Measurements from ENCODE around the gene COL8A1.

Gene COL8A1

GRCh38 chr3:99669879-99670555 lies 31.6 kb downstream of the COL8A1 start:
- Mint-ChIP-seq H3K36me3 (no peaks in the 10 kb centered on the region), H3K4me1 (no peaks in the 10 kb centered on the region), H3K27me3 (peaks cover 3 to 5% of the 10 kb centered on the region in 2 donors), H3K4me3 (no peak overlapping the region), H3K27ac (no peak overlapping the region), H3K9me3 (peaks cover 0 to 2% of the 10 kb centered on the region in 2 donors)
- DNase-seq (no peak), ATAC-seq (replicated peaks) (no peak)

- Mint-ChIP-seq H3K27me3 (peaks cover 0 to 5% of the 10 kb centered on the region in 2 donors), H3K27ac (no peak overlapping the region), H3K4me3 (no peak overlapping the region), H3K4me1 (no peaks in the 10 kb centered on the region), H3K36me3 (no peaks in the 10 kb centered on the region), H3K9me3 (peaks cover 0 to 2% of the 10 kb centered on the region in 2 donors)
- ATAC-seq (replicated peaks) (no peak), DNase-seq (no peak)
Observed at GRCh38 chr3:99670556-99670950, 32.2 kb downstream of the COL8A1 start.

- no peak overlapping the region for H3K4me3 Mint-ChIP-seq
- H3K9me3 Mint-ChIP-seq: no peaks in the 10 kb centered on the region
- H3K36me3 Mint-ChIP-seq: no peaks in the 10 kb centered on the region
- no peaks in the 10 kb centered on the region for H3K27me3 Mint-ChIP-seq
- H3K4me1 Mint-ChIP-seq: no peaks in the 10 kb centered on the region
- no peak overlapping the region for H3K27ac Mint-ChIP-seq
- ATAC-seq (replicated peaks): no peak
- no peak for DNase-seq
Observed at GRCh38 chr3:99674086-99674789, 35.8 kb downstream of the COL8A1 start.

GRCh38 chr3:99678023-99678422 lies 39.6 kb downstream of the COL8A1 start:
- Mint-ChIP-seq H3K27me3 (no peaks in the 10 kb centered on the region), H3K9me3 (peaks cover 0 to 2% of the 10 kb centered on the region in 2 donors), H3K36me3 (no peaks in the 10 kb centered on the region), H3K4me3 (no peak overlapping the region), H3K4me1 (no peaks in the 10 kb centered on the region), H3K27ac (no peak overlapping the region)
- ATAC-seq (replicated peaks): no peak
- no peak for DNase-seq

GRCh38 chr3:99678896-99679295 lies 40.5 kb downstream of the COL8A1 start:
- no peak overlapping the region for H3K4me3 Mint-ChIP-seq
- ATAC-seq (replicated peaks): no peak
- H3K9me3 Mint-ChIP-seq: peaks cover 0 to 2% of the 10 kb centered on the region in 2 donors
- H3K4me1 Mint-ChIP-seq: no peaks in the 10 kb centered on the region
- no peak for DNase-seq
- no peaks in the 10 kb centered on the region for H3K36me3 Mint-ChIP-seq
- H3K27ac Mint-ChIP-seq: no peak overlapping the region
- H3K27me3 Mint-ChIP-seq: no peaks in the 10 kb centered on the region

- Mint-ChIP-seq H3K4me1 (no peaks in the 10 kb centered on the region), H3K4me3 (no peak overlapping the region), H3K27ac (no peak overlapping the region), H3K9me3 (peaks cover 0 to 2% of the 10 kb centered on the region in 2 donors), H3K27me3 (no peaks in the 10 kb centered on the region), H3K36me3 (no peaks in the 10 kb centered on the region)
- DNase-seq: no peak
- ATAC-seq (replicated peaks): no peak
Observed at GRCh38 chr3:99681512-99681911, 43.1 kb downstream of the COL8A1 start.

- H3K4me1 Mint-ChIP-seq: no peaks in the 10 kb centered on the region
Observed at GRCh38 chr3:99681976-99682375, 43.6 kb downstream of the COL8A1 start.

GRCh38 chr3:99683465-99683864 lies 45.1 kb downstream of the COL8A1 start:
- ATAC-seq (replicated peaks) (no peak), DNase-seq (no peak)
- H3K36me3 Mint-ChIP-seq: no peaks in the 10 kb centered on the region
- no peak overlapping the region for H3K27ac Mint-ChIP-seq
- H3K27me3 Mint-ChIP-seq: peaks cover 12 to 13% of the 10 kb centered on the region in 2 donors
- H3K4me3 Mint-ChIP-seq: no peak overlapping the region
- H3K4me1 Mint-ChIP-seq: no peaks in the 10 kb centered on the region
- H3K9me3 Mint-ChIP-seq: peaks cover 0 to 2% of the 10 kb centered on the region in 2 donors

More at GRCh38 chr3:99681976-99682375, 43.6 kb downstream of the COL8A1 start:
- ATAC-seq (replicated peaks): no peak
- no peak for DNase-seq
- no peak overlapping the region for H3K4me3 Mint-ChIP-seq
- H3K36me3 Mint-ChIP-seq: no peaks in the 10 kb centered on the region
- peaks cover 2 to 3% of the 10 kb centered on the region in 2 donors for H3K27me3 Mint-ChIP-seq
- H3K27ac Mint-ChIP-seq: no peak overlapping the region
- peaks cover 0 to 2% of the 10 kb centered on the region in 2 donors for H3K9me3 Mint-ChIP-seq

GRCh38 chr3:99683876-99684275 lies 45.5 kb downstream of the COL8A1 start:
- Mint-ChIP-seq H3K4me1 (no peaks in the 10 kb centered on the region), H3K27me3 (peaks cover 12 to 13% of the 10 kb centered on the region in 2 donors), H3K9me3 (peaks cover 0 to 2% of the 10 kb centered on the region in 2 donors), H3K36me3 (no peaks in the 10 kb centered on the region), H3K4me3 (no peak overlapping the region), H3K27ac (no peak overlapping the region)
- DNase-seq (no peak), ATAC-seq (replicated peaks) (no peak)

- no peak for ATAC-seq (replicated peaks)
- no peak for DNase-seq
- Mint-ChIP-seq H3K36me3 (no peaks in the 10 kb centered on the region), H3K27ac (no peak overlapping the region), H3K4me3 (no peak overlapping the region), H3K4me1 (no peaks in the 10 kb centered on the region), H3K9me3 (peaks cover 0 to 2% of the 10 kb centered on the region in 2 donors), H3K27me3 (peaks cover 12 to 13% of the 10 kb centered on the region in 2 donors)
Observed at GRCh38 chr3:99684644-99685043, 46.2 kb downstream of the COL8A1 start.

- H3K4me1 Mint-ChIP-seq: no peaks in the 10 kb centered on the region
- no peak overlapping the region for H3K4me3 Mint-ChIP-seq
- H3K36me3 Mint-ChIP-seq: no peaks in the 10 kb centered on the region
- peaks cover 12 to 13% of the 10 kb centered on the region in 2 donors for H3K27me3 Mint-ChIP-seq
- H3K9me3 Mint-ChIP-seq: no peaks in the 10 kb centered on the region
- no peak for DNase-seq
- no peak overlapping the region for H3K27ac Mint-ChIP-seq
- no peak for ATAC-seq (replicated peaks)
Observed at GRCh38 chr3:99686469-99686868, 48.1 kb downstream of the COL8A1 start.

- DNase-seq (no peak), ATAC-seq (replicated peaks) (peak in 1 of 2 donors; percentile 41)
- Mint-ChIP-seq H3K9me3 (no peaks in the 10 kb centered on the region), H3K27me3 (peaks cover 13 to 16% of the 10 kb centered on the region in 2 donors), H3K4me3 (no peak overlapping the region), H3K27ac (no peak overlapping the region), H3K36me3 (no peaks in the 10 kb centered on the region), H3K4me1 (no peaks in the 10 kb centered on the region)
Observed at GRCh38 chr3:99686955-99687612, 48.7 kb downstream of the COL8A1 start.

- Mint-ChIP-seq H3K27me3 (peaks cover 13 to 18% of the 10 kb centered on the region in 2 donors), H3K36me3 (no peaks in the 10 kb centered on the region), H3K4me1 (no peaks in the 10 kb centered on the region), H3K4me3 (no peak overlapping the region), H3K27ac (no peak overlapping the region), H3K9me3 (no peaks in the 10 kb centered on the region)
- no peak for ATAC-seq (replicated peaks)
- DNase-seq: no peak
Observed at GRCh38 chr3:99690761-99691369, 52.5 kb downstream of the COL8A1 start.

- Mint-ChIP-seq H3K36me3 (no peaks in the 10 kb centered on the region), H3K4me3 (no peak overlapping the region), H3K27ac (no peak overlapping the region), H3K4me1 (no peaks in the 10 kb centered on the region), H3K9me3 (no peaks in the 10 kb centered on the region), H3K27me3 (peaks cover 0 to 11% of the 10 kb centered on the region in 2 donors)
- no peak for ATAC-seq (replicated peaks)
- DNase-seq: no peak
Observed at GRCh38 chr3:99693636-99694035, 55.2 kb downstream of the COL8A1 start.

Data from stimulated activated naive B cell treated with anti-CD40 and anti-IgM and Interleukin-4, amounts not matched to agents 10 μg/mL and 1 μg/mL and 100 μg/mL, for 72 hours (primary cell).